Measurements from ENCODE around the gene FOSL2.

The FOSL2 gene

DNA sequence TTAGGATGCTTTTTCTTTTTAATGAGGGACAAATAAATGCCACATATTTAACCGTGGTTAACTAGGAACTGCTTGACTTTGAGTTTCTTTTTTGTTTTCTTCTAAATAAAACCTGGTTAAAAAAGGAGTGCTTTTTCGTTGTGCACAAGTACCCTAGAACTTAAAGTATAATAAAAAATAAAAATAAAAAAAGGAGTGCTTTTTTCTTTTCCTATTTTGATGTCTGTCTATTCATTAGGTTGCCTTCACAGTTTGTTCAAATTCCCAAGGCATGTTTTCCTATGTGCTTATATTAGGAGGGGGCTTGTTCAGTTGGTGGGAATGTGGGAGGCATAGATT is 4.4 kb downstream of the FOSL2 start:
- peak overlapping the region; percentile 99 for H3K4me3 ChIP-seq (ENCODE audit: low read length)
- TF ChIP-seq, protein P1, sequence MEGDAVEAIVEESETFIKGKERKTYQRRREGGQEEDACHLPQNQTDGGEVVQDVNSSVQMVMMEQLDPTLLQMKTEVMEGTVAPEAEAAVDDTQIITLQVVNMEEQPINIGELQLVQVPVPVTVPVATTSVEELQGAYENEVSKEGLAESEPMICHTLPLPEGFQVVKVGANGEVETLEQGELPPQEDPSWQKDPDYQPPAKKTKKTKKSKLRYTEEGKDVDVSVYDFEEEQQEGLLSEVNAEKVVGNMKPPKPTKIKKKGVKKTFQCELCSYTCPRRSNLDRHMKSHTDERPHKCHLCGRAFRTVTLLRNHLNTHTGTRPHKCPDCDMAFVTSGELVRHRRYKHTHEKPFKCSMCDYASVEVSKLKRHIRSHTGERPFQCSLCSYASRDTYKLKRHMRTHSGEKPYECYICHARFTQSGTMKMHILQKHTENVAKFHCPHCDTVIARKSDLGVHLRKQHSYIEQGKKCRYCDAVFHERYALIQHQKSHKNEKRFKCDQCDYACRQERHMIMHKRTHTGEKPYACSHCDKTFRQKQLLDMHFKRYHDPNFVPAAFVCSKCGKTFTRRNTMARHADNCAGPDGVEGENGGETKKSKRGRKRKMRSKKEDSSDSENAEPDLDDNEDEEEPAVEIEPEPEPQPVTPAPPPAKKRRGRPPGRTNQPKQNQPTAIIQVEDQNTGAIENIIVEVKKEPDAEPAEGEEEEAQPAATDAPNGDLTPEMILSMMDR (conservative IDR thresholded peaks at IDR 0.05; ENCODE audit: low read length) = no peak

DNA sequence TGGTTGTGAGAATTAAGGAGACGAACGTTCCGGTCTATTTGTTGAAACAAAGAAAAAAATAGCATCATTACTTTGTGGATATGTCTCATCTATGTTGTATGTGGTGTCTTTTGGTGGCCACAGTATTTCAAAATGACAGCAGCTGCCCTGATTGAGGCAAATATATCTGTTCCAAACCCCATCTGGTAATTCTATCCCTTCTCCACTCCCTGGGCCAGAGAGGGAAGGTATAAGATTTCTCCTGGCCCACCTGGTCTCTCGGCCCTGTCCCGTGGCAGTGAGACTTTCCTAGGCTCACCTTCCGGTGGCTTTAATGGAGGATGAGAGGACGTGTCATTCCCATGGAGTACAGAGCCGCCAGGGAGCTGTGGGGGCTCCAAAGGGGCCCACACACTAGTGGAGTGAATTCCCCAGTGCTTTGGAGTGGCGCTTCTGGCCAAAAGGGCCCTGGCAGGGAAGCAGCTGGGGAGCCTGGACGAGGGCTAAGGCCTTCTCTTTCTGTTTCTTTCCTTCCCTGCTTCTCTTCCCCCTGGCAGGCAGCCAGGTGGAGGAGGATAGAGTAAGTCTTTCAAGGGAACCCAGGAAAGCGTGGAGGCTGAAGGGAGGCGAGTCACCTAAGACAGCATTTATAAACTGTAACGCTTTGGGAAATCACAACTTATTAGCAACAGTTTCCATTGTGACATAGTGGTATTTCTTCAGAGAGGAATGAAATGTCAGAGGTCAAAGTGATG is 5.6 kb downstream of the FOSL2 start:
- peak; percentile 63 for DNase-seq (ENCODE audit: low read depth)
- TF ChIP-seq, protein P1 (conservative IDR thresholded peaks at IDR 0.05; ENCODE audit: low read length) = no peak

More for the DNA sequence above, 4.4 kb downstream of the FOSL2 start:
- DNase-seq (ENCODE audit: low read depth) = no peak

DNA sequence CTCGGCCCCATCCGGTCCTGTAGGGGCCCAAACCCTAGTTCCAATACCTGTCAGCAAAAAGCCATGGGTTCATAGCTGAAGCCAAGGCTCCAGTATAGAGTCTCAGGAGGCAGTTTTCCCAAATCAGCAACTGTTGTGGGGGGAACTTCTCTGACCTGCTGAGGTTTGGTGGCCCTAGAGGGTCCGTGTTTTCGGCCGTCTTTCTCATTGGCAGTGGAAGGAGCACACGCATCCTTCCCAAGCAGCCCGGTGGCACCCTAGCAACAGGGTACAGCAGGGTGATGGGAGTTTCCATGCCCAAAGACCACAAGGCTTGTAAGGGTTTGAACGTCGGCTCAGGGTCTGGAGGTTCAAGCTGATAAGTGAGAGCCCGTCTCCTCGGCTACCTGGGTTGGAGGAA is 6.6 kb downstream of the FOSL2 start:
- peak overlapping the region; percentile 99 for H3K4me3 ChIP-seq (ENCODE audit: low read length)
- TF ChIP-seq, protein P1 (conservative IDR thresholded peaks at IDR 0.05; ENCODE audit: low read length) = no peak
- DNase-seq (ENCODE audit: low read depth) = no peak

More for the DNA sequence above, 5.6 kb downstream of the FOSL2 start:
- H3K4me3 ChIP-seq (ENCODE audit: low read length) = peak overlapping the region; percentile 99

DNA sequence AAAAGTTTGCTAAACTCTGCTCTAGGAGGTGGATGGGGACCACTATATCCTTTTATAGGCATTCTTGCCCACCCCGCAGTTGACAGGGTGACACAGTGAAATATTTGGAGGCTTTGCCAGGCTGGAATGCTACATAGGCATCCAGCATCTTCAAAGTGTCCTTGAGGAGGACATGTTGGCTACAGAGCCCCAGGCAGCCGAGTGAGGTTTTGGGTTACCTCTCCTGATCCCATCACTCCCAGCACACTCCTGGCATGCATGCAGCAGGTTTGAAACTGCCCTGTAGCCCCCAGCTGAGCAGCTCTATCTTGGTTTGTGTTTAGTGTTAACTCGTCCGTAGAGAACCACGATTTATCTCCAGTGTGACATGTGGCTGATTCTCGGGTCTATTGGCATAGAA is 7.3 kb downstream of the FOSL2 start:
- TF ChIP-seq, protein P1 (conservative IDR thresholded peaks at IDR 0.05; ENCODE audit: low read length) = no peak
- peak overlapping the region; percentile 22 for H3K4me3 ChIP-seq (ENCODE audit: low read length)
- DNase-seq (ENCODE audit: low read depth) = no peak

DNA sequence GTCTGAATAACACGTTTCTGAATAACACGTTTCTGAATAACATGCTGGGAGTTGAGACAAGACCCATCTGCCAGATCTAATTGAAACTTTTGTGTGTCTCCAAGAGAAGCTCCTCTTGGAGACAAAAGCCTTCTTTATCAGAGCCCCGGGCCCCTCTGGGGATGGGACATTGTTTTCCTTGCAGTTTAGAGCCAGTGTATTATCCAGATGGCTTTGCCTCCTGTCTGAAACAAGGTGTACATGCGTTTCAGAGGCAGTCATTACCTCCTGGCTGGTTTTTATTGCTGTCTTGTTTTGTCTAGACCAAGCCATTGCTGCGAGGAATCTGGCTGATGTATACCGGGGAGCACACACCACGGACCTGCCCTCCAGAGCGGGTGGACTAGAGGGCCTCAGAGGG is 7.8 kb downstream of the FOSL2 start:
- TF ChIP-seq, protein P1 (conservative IDR thresholded peaks at IDR 0.05; ENCODE audit: low read length) = no peak
- DNase-seq (ENCODE audit: low read depth) = no peak
- H3K4me3 ChIP-seq (ENCODE audit: low read length) = peak overlapping the region; percentile 22

DNA sequence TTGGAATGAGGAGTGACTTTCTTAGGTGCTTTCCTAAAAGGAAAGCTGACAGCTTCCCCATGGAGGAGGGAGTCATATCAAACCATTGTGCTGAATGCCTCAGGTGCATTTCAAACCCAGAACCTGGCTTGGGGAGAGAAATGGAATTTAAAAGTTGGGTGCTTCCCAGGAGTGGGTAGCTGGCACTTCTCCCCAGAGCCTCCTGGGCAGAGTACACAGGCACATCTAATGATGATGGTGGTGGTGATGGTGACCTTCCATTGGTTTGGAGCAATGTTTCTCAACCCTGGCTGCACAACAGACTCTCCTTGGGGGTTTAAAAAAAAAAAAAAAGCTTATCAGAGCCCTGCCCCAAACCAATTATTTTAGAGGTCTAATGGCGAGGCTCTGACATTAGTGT is 8.3 kb downstream of the FOSL2 start:
- TF ChIP-seq, protein P1 (conservative IDR thresholded peaks at IDR 0.05; ENCODE audit: low read length) = no peak
- no peak for DNase-seq (ENCODE audit: low read depth)
- H3K4me3 ChIP-seq (ENCODE audit: low read length) = no peak overlapping the region; the same call in 1 of the 2 replicates

DNA sequence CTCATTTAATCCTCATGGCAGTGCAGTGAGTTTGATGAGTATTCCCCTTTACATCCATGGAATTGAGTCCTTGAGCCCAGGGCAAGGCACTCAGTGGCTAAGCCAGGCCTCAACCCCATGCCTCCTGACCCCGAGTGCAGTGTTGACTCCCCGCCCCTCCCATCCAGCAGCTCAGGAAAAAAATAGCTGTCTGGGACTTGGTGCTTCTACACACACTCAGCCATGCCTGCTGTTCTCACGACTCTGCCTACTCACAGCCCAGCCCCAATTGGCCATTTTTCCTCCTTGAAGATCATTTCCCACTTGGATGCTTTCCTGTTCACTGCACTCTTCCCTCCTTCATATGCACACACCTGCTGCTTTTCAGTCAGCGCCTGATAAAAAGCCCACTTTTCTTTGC is 8.8 kb downstream of the FOSL2 start:
- no peak overlapping the region for H3K4me3 ChIP-seq (ENCODE audit: low read length)
- TF ChIP-seq, protein P1 (conservative IDR thresholded peaks at IDR 0.05; ENCODE audit: low read length) = no peak
- no peak for DNase-seq (ENCODE audit: low read depth)
